ENCODE measurements around the gene TNFAIP3.

- TF ChIP-seq CTCF (IDR thresholded peaks at IDR 0.05; ENCODE audit: borderline replicate concordance, extremely low read depth, low read length, poor library complexity, severe bottlenecking): no peak
- no peak for TF ChIP-seq EZH2 (IDR thresholded peaks at IDR 0.05; ENCODE audit: borderline replicate concordance, low read depth, low read length, severe bottlenecking)
Measured at GRCh38 chr6:137839076-137839475, 28.0 kb upstream of the TNFAIP3 start.
